Body of pancreas (tissue), 4 donors: ENCODE results near the gene TARP.

Source experiments
- CTCF ChIP-seq, 7 experiments: fragments of 450-650 bp in 4 of 7; fragments of 200-600 bp in 3 of 7; sonication (generic) in 3 of 7; IDR thresholded peaks; one replicate each; pipeline ENCODE4 v1.5.1; 2016 to 2019; ENCODE audit warnings: antibody characterized with exemption in 7 of 7
- POLR2A ChIP-seq, 3 donors: fragments of 450-650 bp; IDR thresholded peaks; one replicate each; pipeline ENCODE4 v1.6.1; 2016; ENCODE audit warnings: antibody characterized with exemption in 3 of 3, mild to moderate bottlenecking in 2 of 3

GRCh38 chr7:38306914-38307313 is 33.5 kb upstream of the TARP start:
- TF ChIP-seq POLR2A (IDR thresholded peaks at IDR 0.05) (no peak), CTCF (IDR thresholded peaks at IDR 0.05) (no peak)
